ENCODE measurements around the gene GCK. TPM values are rescaled to one million over a fixed set of nuclear protein-coding genes. Genes with fewer than 3 reads are reported as not detected.

The GCK gene
- total RNA-seq, 2 donors from 2014 or later = 0.91 to 2.7 TPM

DNA sequence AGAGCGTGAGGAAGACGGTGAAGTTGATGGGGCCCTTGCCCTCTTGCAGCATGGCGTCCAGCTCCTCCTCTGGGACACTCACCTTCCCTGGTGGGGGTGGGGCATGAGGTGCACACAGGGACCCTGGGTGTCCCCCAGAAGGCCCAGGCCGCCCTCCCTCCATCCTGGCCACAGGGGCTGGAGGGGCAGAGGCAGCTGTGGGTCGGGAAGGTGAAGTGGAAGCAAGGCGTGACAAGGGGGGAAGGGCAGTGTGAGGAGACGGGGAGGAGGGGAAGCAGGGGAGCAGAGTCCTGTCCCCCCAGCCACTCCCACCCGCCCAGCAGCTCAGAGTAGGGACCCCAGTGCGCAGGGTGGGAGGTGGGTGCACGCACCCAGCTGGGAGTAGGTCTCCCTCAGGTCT, 48.9 kb downstream of the GCK start:
- H3K36me3 ChIP-seq = no peaks in the 10 kb centered on the region
- intact Hi-C loops (cut with DNase I) = no loop called here
- no peak overlapping the region for H3K27ac ChIP-seq
- TF ChIP-seq CTCF (IDR thresholded peaks at IDR 0.05) (no peak), POLR2AphosphoS5 (IDR thresholded peaks at IDR 0.05) (no peak), POLR2A (IDR thresholded peaks at IDR 0.05) (no peak)
- H3K4me3 ChIP-seq = no peak overlapping the region
- 90% methylated on average over 10 of the region's 10 CpGs for WGBS
- no peaks in the 10 kb centered on the region for H3K4me1 ChIP-seq (replicated peaks)
- no peaks in the 10 kb centered on the region for H3K9me3 ChIP-seq
- DNase-seq (ENCODE audit: low spot score) = no peak
- no peaks in the 10 kb centered on the region for H3K27me3 ChIP-seq (replicated peaks; ENCODE audit: insufficient read depth)

- DNase-seq (ENCODE audit: low spot score) = no peak
- WGBS = 95% methylated on average over 13 of the region's 14 CpGs
Observed at GRCh38 chr7:44139311-44140010, 49.8 kb downstream of the GCK start.

GRCh38 chr7:44138698-44139097, 50.5 kb downstream of the GCK start:
- intact Hi-C loops (cut with DNase I) = no loop called here
- Histone ChIP-seq H3K27ac (no peak overlapping the region), H3K4me1 (replicated peaks) (no peaks in the 10 kb centered on the region), H3K4me3 (no peak overlapping the region), H3K27me3 (replicated peaks; ENCODE audit: insufficient read depth) (no peaks in the 10 kb centered on the region), H3K36me3 (no peaks in the 10 kb centered on the region), H3K9me3 (no peaks in the 10 kb centered on the region)
- no peak for DNase-seq (ENCODE audit: low spot score)
- no peak for TF ChIP-seq POLR2AphosphoS5 (IDR thresholded peaks at IDR 0.05)
- TF ChIP-seq CTCF (IDR thresholded peaks at IDR 0.05) = no peak
- no peak for TF ChIP-seq POLR2A (IDR thresholded peaks at IDR 0.05)
- 85% methylated on average over 8 of the region's 8 CpGs for WGBS

More at GRCh38 chr7:44139311-44140010, 49.8 kb downstream of the GCK start:
- H3K4me3 ChIP-seq = no peak overlapping the region
- no peak for TF ChIP-seq POLR2AphosphoS5 (IDR thresholded peaks at IDR 0.05)
- TF ChIP-seq CTCF (IDR thresholded peaks at IDR 0.05) = no peak
- no peak for TF ChIP-seq POLR2A (IDR thresholded peaks at IDR 0.05)
- intact Hi-C loops (cut with DNase I) = no loop called here
- no peak overlapping the region for H3K27ac ChIP-seq
- H3K9me3 ChIP-seq = no peaks in the 10 kb centered on the region
- H3K4me1 ChIP-seq (replicated peaks) = no peaks in the 10 kb centered on the region
- H3K27me3 ChIP-seq (replicated peaks; ENCODE audit: insufficient read depth) = no peaks in the 10 kb centered on the region
- H3K36me3 ChIP-seq = no peaks in the 10 kb centered on the region

- TF ChIP-seq CTCF (IDR thresholded peaks at IDR 0.05) (no peak), POLR2AphosphoS5 (IDR thresholded peaks at IDR 0.05) (no peak), POLR2A (IDR thresholded peaks at IDR 0.05) (no peak)
Observed at GRCh38 chr7:44136731-44137130, 52.5 kb downstream of the GCK start.

More at GRCh38 chr7:44136731-44137130, 52.5 kb downstream of the GCK start:
- Histone ChIP-seq H3K27ac (no peak overlapping the region), H3K4me1 (replicated peaks) (no peaks in the 10 kb centered on the region), H3K4me3 (no peak overlapping the region), H3K36me3 (no peaks in the 10 kb centered on the region), H3K27me3 (replicated peaks; ENCODE audit: insufficient read depth) (no peaks in the 10 kb centered on the region), H3K9me3 (no peaks in the 10 kb centered on the region)
- WGBS = 91% methylated on average over 5 of the region's 5 CpGs
- intact Hi-C loops (cut with DNase I) = no loop called here
- DNase-seq (ENCODE audit: low spot score) = no peak
